Loucy (cell line): ENCODE results near the gene PRDM10.

ENCODE experiments used
- H2AFZ ChIP-seq: fragments of 200-600 bp; sonication (generic); 2 replicates; pipeline ENCODE4 v1.6.0; 2016; ENCODE audit warnings: antibody characterized with exemption, mild to moderate bottlenecking, low read length, moderate library complexity
- H3F3A ChIP-seq: fragments of 200-600 bp; 2 replicates; pipeline ENCODE4 v1.6.0; 2016; ENCODE audit warnings: antibody characterized with exemption, low read depth, mild to moderate bottlenecking
- H3K27me3 ChIP-seq: fragments of 200-600 bp; sonication (generic); 2 replicates; pipeline ENCODE4 v1.6.1; 2014; ENCODE audit warnings: low read length, mild to moderate bottlenecking; ENCODE audit not compliant: insufficient read depth, poor library complexity, severe bottlenecking
- H3K36me3 ChIP-seq: fragments of 200-600 bp; sonication (generic); 2 replicates; pipeline ENCODE4 v1.6.1; 2016; ENCODE audit warnings: low read length; ENCODE audit not compliant: insufficient read depth
- H3K4me1 ChIP-seq: fragments of 200-600 bp; sonication (generic); 2 replicates; pipeline ENCODE4 v1.5.1; 2014; ENCODE audit warnings: low read length, mild to moderate bottlenecking; ENCODE audit not compliant: insufficient read depth, poor library complexity, severe bottlenecking
- H3K4me2 ChIP-seq: fragments of 200-600 bp; sonication (generic); 2 replicates; pipeline ENCODE4 v1.6.0; 2014; ENCODE audit warnings: antibody characterized with exemption, low read length, low read depth, mild to moderate bottlenecking; ENCODE audit not compliant: poor library complexity, severe bottlenecking
- H3K4me3 ChIP-seq: fragments of 200-600 bp; sonication (generic); 2 replicates; pipeline ENCODE4 v1.5.1; 2014; ENCODE audit warnings: low read length, mild to moderate bottlenecking, mixed read lengths; ENCODE audit not compliant: poor library complexity, severe bottlenecking
- H3K79me2 ChIP-seq: fragments of 200-600 bp; sonication (generic); 2 replicates; pipeline ENCODE4 v1.6.1; 2014; ENCODE audit warnings: low read length; ENCODE audit not compliant: insufficient read depth
- H3K9ac ChIP-seq: fragments of 200-600 bp; sonication (generic); 2 replicates; pipeline ENCODE4 v1.6.0; 2014; ENCODE audit warnings: mild to moderate bottlenecking, low read depth, low read length, moderate library complexity; ENCODE audit not compliant: poor library complexity, severe bottlenecking
- H3K9me2 ChIP-seq: fragments of 200-600 bp; sonication (generic); replicated peaks from 2 replicates; pipeline ENCODE4 v1.6.1; 2016; ENCODE audit warnings: low read depth, low read length, mixed read lengths
- H3K9me3 ChIP-seq: fragments of 200-600 bp; sonication (generic); 2 replicates; pipeline ENCODE4 v1.6.1; 2014; ENCODE audit warnings: mild to moderate bottlenecking, antibody characterized with exemption, low read length, low read depth; ENCODE audit not compliant: insufficient read depth
- H4K20me1 ChIP-seq: fragments of 200-600 bp; sonication (generic); 2 replicates; pipeline ENCODE4 v1.6.0; 2014; ENCODE audit warnings: antibody characterized with exemption, low read length, mild to moderate bottlenecking; ENCODE audit not compliant: insufficient read depth, poor library complexity, severe bottlenecking
- CTCF ChIP-seq: fragments of 200-600 bp; sonication (generic); conservative IDR thresholded peaks from 2 replicates; pipeline ENCODE4 v1.5.1; 2014; ENCODE audit warnings: mild to moderate bottlenecking, antibody characterized with exemption, low read length
- EZH2phosphoT487 ChIP-seq: fragments of 200-600 bp; IDR thresholded peaks from 2 replicates; pipeline ENCODE4 v1.6.1; 2018; ENCODE audit warnings: antibody characterized with exemption, mild to moderate bottlenecking, moderate library complexity, borderline replicate concordance

PRDM10 gene

GRCh38 chr11:130049328-130049771 is 46.7 kb upstream of the PRDM10 start:
- no peaks in the 10 kb centered on the region for H3K9me2 ChIP-seq
- H3K9ac ChIP-seq, result no peak overlapping the region
- H2AFZ ChIP-seq, result no peak overlapping the region
- H3K9me3 ChIP-seq, result no peaks in the 10 kb centered on the region
- no peaks in the 10 kb centered on the region for H3K79me2 ChIP-seq
- H3K36me3 ChIP-seq, result no peaks in the 10 kb centered on the region
- H3K4me1 ChIP-seq, result no peaks in the 10 kb centered on the region
- H3F3A ChIP-seq, result no peaks in the 10 kb centered on the region
- no peaks in the 10 kb centered on the region for H4K20me1 ChIP-seq
- no peak overlapping the region for H3K4me2 ChIP-seq
- no peak for TF ChIP-seq EZH2phosphoT487
- no peak for TF ChIP-seq CTCF
- H3K4me3 ChIP-seq, result no peak overlapping the region
- H3K27me3 ChIP-seq, result no peaks in the 10 kb centered on the region

GRCh38 chr11:130047141-130047540 is 44.5 kb upstream of the PRDM10 start:
- H3K27me3 ChIP-seq, result no peaks in the 10 kb centered on the region
- no peaks in the 10 kb centered on the region for H4K20me1 ChIP-seq
- H3K9me2 ChIP-seq, result no peaks in the 10 kb centered on the region
- H3K4me3 ChIP-seq, result no peak overlapping the region
- H2AFZ ChIP-seq, result no peak overlapping the region
- TF ChIP-seq EZH2phosphoT487, result no peak
- TF ChIP-seq CTCF, result no peak
- H3K79me2 ChIP-seq, result no peaks in the 10 kb centered on the region
- no peak overlapping the region for H3K9ac ChIP-seq
- H3K4me1 ChIP-seq, result no peaks in the 10 kb centered on the region
- no peak overlapping the region for H3K4me2 ChIP-seq
- H3K9me3 ChIP-seq, result no peaks in the 10 kb centered on the region
- no peaks in the 10 kb centered on the region for H3K36me3 ChIP-seq
- no peaks in the 10 kb centered on the region for H3F3A ChIP-seq

GRCh38 chr11:130043575-130043974 is 40.9 kb upstream of the PRDM10 start:
- no peaks in the 10 kb centered on the region for H3F3A ChIP-seq
- H3K4me2 ChIP-seq, result no peak overlapping the region
- H3K4me3 ChIP-seq, result no peak overlapping the region
- H3K27me3 ChIP-seq, result no peaks in the 10 kb centered on the region
- H3K4me1 ChIP-seq, result no peaks in the 10 kb centered on the region
- no peak for TF ChIP-seq EZH2phosphoT487
- TF ChIP-seq CTCF, result no peak
- 0 out of 2 replicates have a peak overlapping the region, but pooled peaks have one; percentile 19 for H2AFZ ChIP-seq
- no peaks in the 10 kb centered on the region for H3K79me2 ChIP-seq
- H3K9me2 ChIP-seq, result no peaks in the 10 kb centered on the region
- H3K9ac ChIP-seq, result no peak overlapping the region
- H3K9me3 ChIP-seq, result no peaks in the 10 kb centered on the region
- H4K20me1 ChIP-seq, result no peaks in the 10 kb centered on the region
- H3K36me3 ChIP-seq, result no peaks in the 10 kb centered on the region
